Spleen (tissue), 11 donors: Measurements from ENCODE around the gene GRK3. TPM values are rescaled to one million over a fixed set of nuclear protein-coding genes. Genes with fewer than 3 reads are reported as not detected.

Experiments used
- DNase-seq: peaks from one replicate; pipeline ENCODE4 v3.0.0-alpha.2; 2020
- H3K27ac ChIP-seq, 8 donors: fragments of 200-600 bp; sonication (generic) in 7 of 8; 1 replicate in 4 of 8; 2 replicates in 4 of 8; pipeline versions ENCODE4 v1.5.0 to v1.8.0; 2016 to 2021; ENCODE audit warnings: inconsistent platforms in 4 of 8, mild to moderate bottlenecking in 4 of 8, moderate library complexity in 1 of 8
- H3K27me3 ChIP-seq, 7 donors: fragments of 200-600 bp; sonication (generic) in 6 of 7; replicated peaks in 1 of 7; 1 replicate in 4 of 7; 2 replicates in 3 of 7; pipeline versions ENCODE4 v1.5.0 to v1.8.0; 2016 to 2021; ENCODE audit warnings: inconsistent platforms in 3 of 7, mild to moderate bottlenecking in 1 of 7
- H3K36me3 ChIP-seq, 6 donors: fragments of 200-600 bp; sonication (generic) in 5 of 6; 1 replicate in 4 of 6; 2 replicates in 2 of 6; pipeline versions ENCODE4 v1.5.0 to v1.8.0; 2016 to 2021; ENCODE audit warnings: inconsistent platforms in 2 of 6
- H3K4me1 ChIP-seq, 6 donors: fragments of 200-600 bp; sonication (generic) in 5 of 6; 1 replicate in 3 of 6; 2 replicates in 3 of 6; pipeline versions ENCODE4 v1.5.0 to v1.8.0; 2016 to 2021; ENCODE audit warnings: inconsistent platforms in 3 of 6
- H3K4me3 ChIP-seq, 8 donors: fragments of 200-600 bp; sonication (generic) in 7 of 8; 1 replicate in 4 of 8; 2 replicates in 4 of 8; pipeline versions ENCODE4 v1.5.0 to v1.8.0; 2016 to 2021; ENCODE audit warnings: inconsistent platforms in 4 of 8, mild to moderate bottlenecking in 4 of 8, moderate library complexity in 2 of 8
- H3K9me3 ChIP-seq, 8 donors: fragments of 200-600 bp; sonication (generic) in 7 of 8; 1 replicate in 4 of 8; 2 replicates in 4 of 8; pipeline versions ENCODE4 v1.5.0 to v1.8.0; 2016 to 2021; ENCODE audit warnings: inconsistent platforms in 4 of 8
- CTCF ChIP-seq, 11 experiments: fragments of 200-600 bp in 7 of 11; fragments of 450-650 bp in 4 of 11; sonication (generic) in 4 of 11; IDR thresholded peaks in 8 of 11; conservative IDR thresholded peaks in 3 of 11; 1 replicate in 7 of 11; 2 replicates in 4 of 11; pipeline versions ENCODE4 v1.4.0 to v1.8.0; 2016 to 2021; ENCODE audit warnings: antibody characterized with exemption in 11 of 11, inconsistent platforms in 4 of 11, mild to moderate bottlenecking in 1 of 11
- POLR2A ChIP-seq, 3 donors: fragments of 450-650 bp; IDR thresholded peaks; one replicate each; pipeline ENCODE4 v1.5.1; 2017; ENCODE audit warnings: antibody characterized with exemption in 3 of 3, mild to moderate bottlenecking in 1 of 3
- POLR2AphosphoS5 ChIP-seq, 3 donors: sonication (generic); formaldehyde crosslinking; IDR thresholded peaks; one replicate each; pipeline ENCODE4 v1.5.1; 2017; ENCODE audit warnings: antibody characterized with exemption in 3 of 3
- WGBS, 5 donors: extraction: QIAGEN DNeasy Blood & Tissue Kit in 3 of 5; methylation state at CpG; one replicate each; pipeline versions ENCODE4 v1.1.5 to v1.1.7; 2013 to 2018; 5-methylcytosine and 5-hydroxymethylcytosine counted together
- intact Hi-C: fragments of 100-400 bp; cut with DNase I; formaldehyde crosslinking; loops from one replicate; pipeline ENCODE4 v1.15.0; 2023; ENCODE audit warnings: low total_unique reads
- polyA plus RNA-seq, 3 donors: library from polyadenylated mRNA; stranded (reverse); fragments of 200-250 nt; gene quantifications; one replicate each; pipeline ENCODE4 v1.2.1, GENCODE V29; 2013
- total RNA-seq, 7 donors: library from RNA; depleted of rRNA in 3 of 7; stranded (reverse); fragments of >200 nt in 3 of 7; fragmentation: NEBNext Ultra II Directional in 4 of 7; extraction: Animal tissue kit (Norgen Biotek cat#: 25700) in 4 of 7; gene quantifications; one replicate each; pipeline versions ENCODE4 v1.1.0 to v1.2.1, GENCODE V29; 2016 to 2021
- donor health status: healthy with polysubstance abuse.
- donor health status: DM: no; HTN: no; CAD: no; lungs with moderate emphysema.
- donor health status: DM: no; HTN: no; CAD: no.
- donor health status: Bipolar disorder and iron deficiency.
- donor health status: healthy.
- donor health status: DM: no; HTN: no; CAD: no.
- donor health status: DM: yes; HTN: yes; CAD: no.

The GRK3 gene
- total and polyA plus RNA-seq, 10 donors = 9.3 to 60.7 (median 45.7) TPM

- no peak for DNase-seq
- TF ChIP-seq CTCF (IDR thresholded peaks at IDR 0.05 in 8 of 11, conservative IDR thresholded peaks at IDR 0.05 in 3 of 11) = no peak
- no peak for TF ChIP-seq POLR2A (IDR thresholded peaks at IDR 0.05)
- no peak for TF ChIP-seq POLR2AphosphoS5 (IDR thresholded peaks at IDR 0.05)
- no peaks in the 10 kb centered on the region for H3K36me3 ChIP-seq
- peak overlapping the region in 1 of 8 donors; percentile 6 for H3K27ac ChIP-seq
- intact Hi-C loops = no loop called here
- H3K9me3 ChIP-seq = no peaks in the 10 kb centered on the region
- no peaks in the 10 kb centered on the region for H3K27me3 ChIP-seq
- no peak overlapping the region for H3K4me3 ChIP-seq
- H3K4me1 ChIP-seq = peaks cover 7 to 70% (median 43%) of the 10 kb centered on the region in 6 donors
Observed at GRCh38 chr22:25654676-25655075, 90.2 kb downstream of the GRK3 start.

- no peak for DNase-seq
- H3K9me3 ChIP-seq = no peaks in the 10 kb centered on the region
- TF ChIP-seq POLR2AphosphoS5 (IDR thresholded peaks at IDR 0.05) (peak in 1 of 3 donors; percentile 39), POLR2A (IDR thresholded peaks at IDR 0.05) (no peak)
- WGBS, 5 donors = 81 to 86% (median 84%) methylated on average over 4 of the region's 4 CpGs
- H3K27me3 ChIP-seq = no peaks in the 10 kb centered on the region
- intact Hi-C loops = no loop called here
- H3K4me1 ChIP-seq = peaks cover 5 to 73% (median 42%) of the 10 kb centered on the region in 6 donors
- no peak overlapping the region for H3K4me3 ChIP-seq
- H3K36me3 ChIP-seq = no peaks in the 10 kb centered on the region
- peak overlapping the region in 4 of 8 donors; percentile 6 to 49 (median 22) for H3K27ac ChIP-seq
Observed at GRCh38 chr22:25655371-25655935, 91.0 kb downstream of the GRK3 start.

DNA sequence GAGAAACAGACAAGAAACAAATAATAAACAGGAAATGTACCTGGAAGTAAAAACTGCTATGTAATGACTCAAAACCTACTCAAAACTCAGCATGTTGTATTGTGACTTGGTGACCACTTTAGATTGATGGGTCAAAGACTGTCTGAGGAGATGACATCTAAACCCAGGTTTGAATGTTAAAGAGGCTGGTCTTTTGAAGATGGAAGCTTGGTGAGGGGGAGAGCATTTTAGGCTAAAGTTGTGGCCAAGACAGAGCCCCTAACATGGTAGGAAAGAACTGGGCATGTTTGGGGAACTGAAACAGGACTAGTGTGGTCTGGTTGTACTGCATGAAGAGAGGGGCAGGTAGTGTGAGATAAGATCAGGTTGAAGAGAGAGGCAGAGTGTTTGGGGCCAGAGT, 92.2 kb downstream of the GRK3 start:
- no peak overlapping the region for H3K4me3 ChIP-seq
- H3K4me1 ChIP-seq = peaks cover 3 to 73% (median 34%) of the 10 kb centered on the region in 6 donors
- H3K27ac ChIP-seq = peak overlapping the region in 4 of 8 donors; percentile 12 to 49 (median 22)
- DNase-seq = no peak
- H3K36me3 ChIP-seq = no peaks in the 10 kb centered on the region
- intact Hi-C loops = no loop called here
- H3K27me3 ChIP-seq = no peaks in the 10 kb centered on the region
- H3K9me3 ChIP-seq = no peaks in the 10 kb centered on the region
- TF ChIP-seq CTCF (IDR thresholded peaks at IDR 0.05 in 8 of 11, conservative IDR thresholded peaks at IDR 0.05 in 3 of 11) = no peak
- peak in 1 of 3 donors; percentile 22 for TF ChIP-seq POLR2AphosphoS5 (IDR thresholded peaks at IDR 0.05)

- peaks cover 3 to 63% (median 26%) of the 10 kb centered on the region in 6 donors for H3K4me1 ChIP-seq
- TF ChIP-seq CTCF (IDR thresholded peaks at IDR 0.05 in 8 of 11, conservative IDR thresholded peaks at IDR 0.05 in 3 of 11) = no peak
- no peak for TF ChIP-seq POLR2AphosphoS5 (IDR thresholded peaks at IDR 0.05)
- TF ChIP-seq POLR2A (IDR thresholded peaks at IDR 0.05) = no peak
- DNase-seq = no peak
- H3K9me3 ChIP-seq = no peaks in the 10 kb centered on the region
- no peaks in the 10 kb centered on the region for H3K27me3 ChIP-seq
- H3K36me3 ChIP-seq = no peaks in the 10 kb centered on the region
- intact Hi-C loops = no loop called here
- 72 to 81% (median 77%) methylated on average over 4 of the region's 4 CpGs for WGBS, 5 donors
- peak overlapping the region in 1 of 8 donors; percentile 30 for H3K27ac ChIP-seq
- no peak overlapping the region for H3K4me3 ChIP-seq
Observed at GRCh38 chr22:25658633-25659032, 94.2 kb downstream of the GRK3 start.
